GM18867 (cell line): Measurements from ENCODE around the gene SLC37A4.
A peak's percentile ranks its signal among the peaks of the same experiment; 100 is the strongest.
"Not testable (repeated sequence)": the region's sequence is repeated elsewhere in the genome, so short reads cannot be mapped to it uniquely, and the experiment has no call there.

Experiments
- ATAC-seq: cut with Tn5 transposase; IDR thresholded peaks from one replicate; pipeline ENCODE4 v1.9.1; 2021; ENCODE audit warnings: mild to moderate bottlenecking, moderate library complexity; ENCODE audit not compliant: unreplicated experiment

SLC37A4 gene

DNA sequence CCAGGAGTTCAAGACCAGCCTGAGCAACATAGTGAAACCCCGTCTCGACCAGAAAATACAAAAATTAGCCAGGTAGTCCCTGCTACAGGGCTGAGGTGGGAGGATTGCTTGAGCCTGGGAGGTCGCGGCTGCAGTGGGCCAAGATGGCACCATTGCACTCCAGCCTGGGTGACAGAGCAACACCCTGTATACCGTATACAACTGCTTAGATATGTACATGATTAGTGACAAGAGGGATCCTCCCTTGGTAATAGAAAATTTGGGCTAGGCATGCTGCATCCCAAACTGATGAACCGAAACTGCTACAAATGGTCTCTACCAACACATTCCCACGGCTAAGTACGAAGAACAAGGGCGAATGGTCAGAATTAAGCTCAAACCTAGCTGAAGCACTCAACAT lies 12.2 kb upstream of the SLC37A4 start:
- no peak for ATAC-seq

DNA sequence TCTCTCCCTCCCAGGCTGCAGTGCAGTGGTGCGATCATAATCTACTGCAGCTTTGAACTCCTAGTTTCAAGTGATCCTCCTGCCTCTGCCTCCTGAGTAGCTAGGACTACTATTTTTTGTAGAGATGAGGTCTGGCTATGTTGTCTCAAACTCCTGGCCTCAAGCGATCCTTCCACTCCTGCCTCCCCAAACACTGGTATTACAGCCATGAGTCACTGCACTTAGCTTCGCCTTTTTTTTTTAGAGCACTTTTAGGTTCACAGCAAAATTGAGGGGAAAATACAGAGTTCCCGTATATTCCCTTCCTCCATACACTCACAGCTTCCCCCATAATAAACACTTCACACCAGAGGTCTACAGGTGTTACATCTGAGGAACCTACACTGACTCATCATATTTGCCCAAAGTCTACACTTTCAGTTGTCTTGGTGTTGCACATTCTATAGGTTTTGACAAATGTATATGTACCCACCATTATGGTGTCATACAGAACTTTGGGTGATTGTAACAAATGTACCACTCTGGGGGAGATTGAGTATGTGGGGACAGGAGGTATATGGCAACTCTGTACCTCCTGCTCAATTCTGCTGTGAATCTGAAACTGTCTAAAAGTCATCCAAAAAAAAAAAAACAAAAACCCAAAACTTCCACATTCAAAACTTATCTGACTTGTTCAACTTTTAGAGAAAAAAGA lies 11.3 kb upstream of the SLC37A4 start:
- no peak for ATAC-seq

DNA sequence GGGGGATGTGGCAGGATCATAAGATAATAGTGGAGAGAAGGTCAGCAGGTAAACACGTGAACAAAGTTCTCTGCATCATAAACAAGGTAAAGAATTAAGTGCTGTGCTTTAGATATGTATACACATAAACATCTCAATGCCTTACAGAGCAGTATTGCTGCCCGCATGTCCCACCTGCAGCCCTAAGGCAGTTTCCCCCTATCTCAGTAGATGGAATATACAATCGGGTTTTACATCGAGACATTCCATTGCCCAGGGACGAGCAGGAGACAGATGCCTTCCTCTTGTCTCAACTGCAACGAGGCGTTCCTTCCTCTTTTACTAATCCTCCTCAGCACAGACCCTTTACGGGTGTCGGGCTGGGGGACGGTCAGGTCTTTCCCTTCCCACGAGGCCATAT lies 8.8 kb upstream of the SLC37A4 start:
- not testable (repeated sequence) for ATAC-seq

DNA sequence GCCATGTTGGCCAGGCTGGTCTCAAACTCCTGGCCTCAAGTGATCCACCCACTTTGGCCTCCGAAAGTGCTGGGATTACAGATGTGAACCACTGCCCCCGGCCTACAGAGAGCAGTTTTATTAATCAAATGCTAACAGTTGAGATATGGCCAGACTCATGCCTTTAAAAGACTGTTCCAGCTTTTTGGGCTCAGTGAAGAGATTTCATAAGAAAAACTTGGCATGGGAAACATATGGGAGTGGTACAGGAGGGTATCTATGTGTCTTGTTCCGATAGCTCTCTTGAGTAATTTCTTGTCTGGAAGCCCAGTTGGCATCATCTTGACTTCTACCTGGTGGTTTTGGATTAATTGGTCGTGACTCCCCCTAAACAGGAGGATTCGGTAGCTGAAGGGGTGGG lies 8.2 kb upstream of the SLC37A4 start:
- ATAC-seq: no peak

DNA sequence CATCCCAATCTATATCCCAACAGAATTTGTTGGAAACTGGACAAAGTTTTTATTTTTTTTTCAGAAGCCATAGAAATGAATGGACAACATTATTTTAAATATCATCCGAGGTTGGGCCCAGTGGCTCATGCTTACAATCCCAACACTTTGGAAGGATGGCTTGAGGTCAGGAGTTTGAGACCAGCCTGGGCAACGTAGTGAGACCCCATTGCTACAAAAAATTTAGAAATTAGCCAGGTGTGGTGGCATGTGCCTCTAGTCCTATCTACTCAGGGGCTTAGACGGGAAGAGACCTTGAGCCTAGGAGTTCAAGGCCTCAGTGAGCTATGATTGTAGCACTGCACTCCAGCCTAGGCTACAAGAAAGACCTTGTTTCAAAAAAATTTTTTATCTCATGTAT lies 4.1 kb upstream of the SLC37A4 start:
- no peak for ATAC-seq

DNA sequence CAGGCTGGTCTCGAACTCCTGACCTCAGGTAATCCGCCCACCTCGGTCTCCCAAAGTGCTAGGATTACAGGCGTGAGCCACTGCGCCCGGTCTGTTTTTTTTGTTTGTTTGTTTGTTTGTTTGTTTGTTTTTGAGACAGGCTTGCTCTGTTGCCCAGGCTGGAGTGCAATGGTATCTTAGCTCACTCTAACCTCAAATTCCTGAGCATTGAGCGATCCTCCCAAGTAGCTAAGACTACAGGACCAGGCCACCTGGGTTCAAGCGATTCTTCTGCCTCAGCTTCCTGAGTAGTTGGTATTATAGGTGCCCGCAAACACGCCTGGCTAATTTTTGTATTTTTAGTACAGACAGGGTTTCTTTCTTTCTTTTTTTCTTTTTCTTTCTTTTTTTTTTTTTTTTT lies 2.7 kb upstream of the SLC37A4 start:
- not testable (repeated sequence) for ATAC-seq

DNA sequence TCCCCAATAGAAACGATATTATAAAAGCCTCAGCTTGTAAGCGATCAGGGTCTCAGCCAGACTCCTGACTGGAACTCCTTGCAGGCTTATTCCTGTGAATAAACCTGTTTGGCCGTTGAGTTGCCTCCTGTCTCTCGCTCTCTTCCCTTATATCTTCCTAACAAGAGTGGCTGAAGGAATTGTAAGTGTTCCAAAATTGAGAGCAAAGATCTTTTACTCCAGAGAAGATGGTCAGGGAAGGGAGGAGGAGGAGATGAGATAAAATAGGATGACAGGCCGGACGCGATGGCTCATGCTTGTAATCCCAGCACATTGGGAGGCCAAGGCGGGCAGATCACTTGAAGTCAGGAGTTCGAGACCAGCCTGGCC lies 1.2 kb upstream of the SLC37A4 start:
- ATAC-seq: no peak

DNA sequence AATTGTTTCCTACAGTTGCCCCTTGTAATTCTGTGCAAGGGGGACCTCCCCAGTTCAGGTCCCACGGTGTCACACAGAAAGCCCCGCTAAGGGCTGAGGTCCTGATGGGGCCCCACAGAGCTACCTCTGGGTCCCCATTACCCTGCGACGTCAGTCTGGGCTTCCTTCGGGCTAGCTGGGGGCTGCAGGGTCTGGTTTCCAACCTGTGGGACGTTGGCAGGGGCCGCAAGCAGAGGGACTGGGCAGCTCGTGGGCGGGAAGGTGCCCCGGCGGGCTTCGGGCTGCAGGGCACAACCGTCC lies 698 bp downstream of the SLC37A4 start:
- peak; percentile 2 for ATAC-seq

DNA sequence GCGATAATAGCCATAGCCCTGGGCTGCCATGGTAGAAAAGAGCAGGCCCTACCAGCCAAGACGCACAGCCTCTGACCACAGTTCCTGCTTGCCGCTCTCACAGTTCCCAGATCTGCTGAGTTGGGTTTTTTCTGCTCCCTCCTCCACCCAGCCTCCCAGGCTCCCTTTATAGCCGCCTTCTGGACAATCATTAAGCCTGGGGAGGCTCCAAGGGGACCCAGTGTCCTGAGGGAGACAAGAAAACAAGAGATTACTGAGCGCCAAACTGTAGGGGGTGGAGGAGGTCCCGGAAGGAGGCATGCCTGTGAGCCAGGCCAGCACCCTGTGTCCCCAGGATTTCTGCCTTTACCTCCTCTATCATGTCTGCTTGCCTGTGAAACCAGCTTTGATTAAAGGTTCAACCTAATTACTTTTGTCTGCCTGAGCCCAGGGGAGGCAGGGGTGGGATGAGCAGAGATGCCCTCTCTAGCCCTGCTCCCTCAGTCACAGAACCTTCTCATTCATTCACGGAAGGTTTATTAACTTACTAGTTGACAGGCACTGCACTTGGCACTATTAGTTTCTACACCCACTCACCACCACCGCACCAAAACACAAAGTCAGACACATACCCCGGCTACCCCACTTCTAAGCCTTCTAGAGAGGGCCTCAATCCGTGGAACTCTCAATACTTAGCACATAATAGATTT lies 1.2 kb downstream of the SLC37A4 start:
- ATAC-seq: peak; percentile 24

DNA sequence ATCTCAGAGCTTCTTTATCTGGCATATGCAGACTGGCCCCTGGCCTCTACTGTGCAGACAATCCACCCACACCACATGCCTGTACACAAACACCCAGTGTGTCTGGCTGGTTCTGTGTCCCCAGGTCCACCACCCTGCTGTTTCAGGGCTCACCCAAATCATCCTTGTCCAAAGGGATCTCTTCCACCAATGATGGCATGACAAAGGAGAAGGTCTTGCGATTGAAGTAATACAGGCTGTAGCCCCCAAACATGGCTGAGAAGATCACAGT lies 1.7 kb downstream of the SLC37A4 start:
- ATAC-seq: no peak

DNA sequence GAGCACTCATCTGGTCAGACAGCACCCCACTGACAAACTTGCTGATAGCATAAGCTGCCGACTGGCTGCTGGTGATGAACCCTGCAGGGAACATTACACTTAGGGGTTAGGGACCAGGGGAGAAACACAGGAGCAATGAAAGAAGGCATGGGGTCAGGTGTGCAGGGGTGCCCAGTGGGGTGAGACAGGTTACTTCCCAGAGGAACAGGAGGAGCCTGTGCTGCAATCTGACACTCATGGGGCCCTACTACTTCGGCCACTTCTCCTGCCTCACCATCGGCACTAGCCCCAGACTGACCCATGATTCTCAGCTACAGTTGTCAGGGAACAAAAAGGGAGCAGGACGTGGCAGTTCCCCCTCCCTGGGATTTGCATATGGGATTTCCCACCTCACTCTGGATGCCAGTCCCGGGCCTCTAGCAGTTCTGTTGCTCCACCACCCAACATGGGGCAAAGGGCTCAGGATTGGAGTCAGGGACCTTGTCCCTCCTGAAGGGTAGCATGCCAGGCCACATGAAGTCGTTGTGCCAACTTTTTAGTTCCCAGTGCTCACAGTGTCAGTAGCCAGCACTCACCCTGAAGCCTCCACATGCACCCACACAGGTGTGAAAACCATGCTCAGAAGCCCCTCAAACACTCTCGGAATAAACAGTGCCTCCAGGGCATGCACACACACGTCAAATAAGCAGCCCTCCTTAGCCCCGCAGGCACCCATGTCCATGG lies 2.2 kb downstream of the SLC37A4 start:
- no peak for ATAC-seq

DNA sequence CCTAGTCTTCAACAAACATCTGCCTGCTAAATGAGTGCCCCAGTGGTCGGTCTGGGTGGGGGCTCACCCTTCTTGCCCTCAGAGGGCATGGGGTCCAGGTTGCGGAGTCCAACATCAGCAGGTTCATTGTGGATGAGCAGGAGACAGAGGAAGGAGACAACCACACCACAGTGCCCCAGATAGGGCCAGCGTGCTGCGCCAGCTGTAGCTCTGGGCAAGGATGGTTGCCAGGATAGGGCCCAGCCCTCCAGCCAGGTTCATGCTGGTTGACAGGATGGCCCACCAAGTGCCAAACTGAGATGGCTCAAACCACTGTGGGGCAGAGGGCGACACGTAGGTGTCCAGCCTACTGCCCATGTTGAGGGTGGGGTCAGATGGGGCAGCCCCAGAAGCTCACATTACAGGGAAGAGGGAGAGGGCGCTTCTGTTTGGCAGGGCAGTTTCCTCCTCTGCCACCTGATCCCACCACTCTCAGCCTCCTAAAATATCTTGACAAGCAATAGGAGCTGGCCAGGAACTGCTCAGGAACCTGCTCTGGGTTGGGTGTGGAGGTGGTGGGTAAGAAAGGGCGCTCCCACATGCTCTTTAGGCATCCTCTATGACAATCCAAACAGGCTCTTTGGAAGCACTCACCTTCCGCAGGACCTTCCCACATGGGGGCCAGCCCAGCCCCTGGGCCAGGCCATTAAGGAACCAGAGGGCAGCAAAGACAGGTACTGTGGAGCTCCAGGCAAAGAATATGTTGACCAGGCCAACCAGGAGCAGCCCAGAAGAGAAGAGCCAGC lies 2.9 kb downstream of the SLC37A4 start:
- ATAC-seq: no peak

DNA sequence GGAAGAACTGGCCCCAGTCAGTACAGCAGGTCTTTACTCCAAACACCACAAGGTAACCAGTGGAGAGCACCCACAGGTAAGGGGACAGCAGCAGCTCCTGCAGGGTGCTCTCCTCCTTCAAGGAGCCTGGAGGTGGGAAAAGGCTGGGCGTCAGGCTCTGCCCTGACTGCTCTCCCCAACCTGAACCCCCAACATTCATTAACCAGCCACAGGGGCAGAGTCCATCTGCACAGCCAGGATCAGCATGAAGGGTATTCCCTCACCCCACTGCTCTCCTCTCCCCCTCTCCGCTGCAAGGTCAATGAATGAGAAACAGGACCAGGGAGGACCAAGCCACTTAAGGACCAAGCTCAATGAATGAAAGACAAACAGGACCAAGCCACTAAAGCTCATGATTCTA lies 3.7 kb downstream of the SLC37A4 start:
- ATAC-seq: no peak

DNA sequence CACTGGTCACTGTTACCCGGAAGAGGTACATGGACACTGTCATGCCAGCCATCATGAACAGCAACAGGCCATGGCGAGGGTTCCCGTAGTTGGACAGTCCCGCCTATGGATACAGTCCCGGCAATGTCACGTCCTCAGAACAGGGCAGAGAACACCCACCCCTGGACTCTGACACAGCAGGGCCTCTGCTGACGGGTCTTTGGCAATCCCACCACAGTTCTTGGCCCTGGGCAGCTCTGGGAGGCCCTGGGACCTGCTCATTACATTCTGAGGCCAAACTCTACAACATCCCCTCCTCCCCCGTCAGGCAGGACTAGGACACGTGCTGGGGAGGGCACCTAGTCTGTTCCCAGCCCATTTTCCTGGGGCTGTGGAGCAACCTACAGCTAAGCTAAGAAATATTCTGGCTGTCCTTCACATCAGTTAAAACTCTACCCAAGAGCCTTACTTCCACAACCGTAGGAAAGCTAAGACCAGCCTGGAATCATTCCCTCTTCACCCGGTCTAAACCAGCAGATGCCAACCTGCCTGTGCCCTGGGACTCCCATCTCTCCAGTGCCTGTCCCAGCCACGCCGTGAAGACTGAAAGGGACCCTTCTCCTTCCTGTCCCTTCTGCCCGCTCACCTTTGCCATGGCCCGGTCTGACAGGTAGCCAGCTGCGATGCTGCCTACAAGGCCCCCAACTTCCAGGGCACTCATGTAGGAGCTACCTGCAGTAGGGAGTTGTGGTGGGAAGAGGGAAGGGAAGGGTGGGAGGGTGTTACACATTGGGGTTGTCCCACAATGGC lies 4.5 kb downstream of the SLC37A4 start:
- no peak for ATAC-seq

DNA sequence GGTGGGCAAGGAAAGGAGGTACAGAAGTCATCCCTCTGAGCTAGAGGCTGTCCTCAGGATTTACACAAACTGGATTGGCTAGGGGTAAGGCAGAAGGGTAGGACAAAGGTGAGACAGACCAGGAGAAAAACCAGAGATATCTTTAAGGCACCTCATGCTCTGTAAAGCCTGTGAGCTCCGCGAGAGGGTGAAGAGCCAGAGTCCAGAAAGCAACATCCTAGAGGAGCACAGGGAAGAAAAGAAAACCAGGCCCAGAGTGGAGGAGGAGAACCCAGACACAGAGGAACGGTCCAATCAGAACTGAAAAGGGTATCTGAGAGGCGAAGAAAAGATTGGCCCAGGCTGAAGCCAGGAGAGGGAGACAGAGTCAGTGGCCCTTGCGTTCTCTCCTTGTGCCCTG lies 5.1 kb downstream of the SLC37A4 start:
- no peak for ATAC-seq

DNA sequence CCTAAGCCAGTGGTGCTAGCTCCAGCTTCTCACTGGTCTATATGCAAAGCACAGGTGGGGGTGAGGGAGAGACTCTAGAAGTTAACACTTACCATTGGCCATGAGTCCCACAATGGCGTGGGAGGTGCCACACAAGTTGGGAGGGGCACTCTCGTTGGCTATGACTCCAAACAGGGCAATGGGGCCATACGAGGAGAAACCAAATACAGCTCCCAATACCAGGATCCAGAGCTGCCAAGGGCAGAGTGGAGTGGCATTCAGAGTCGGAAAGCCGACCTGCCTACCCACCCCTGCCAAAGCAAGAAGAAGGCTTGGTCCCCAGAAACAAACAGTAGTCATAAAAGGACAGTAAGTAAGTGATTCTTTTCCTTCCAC lies 5.6 kb downstream of the SLC37A4 start:
- no peak for ATAC-seq

DNA sequence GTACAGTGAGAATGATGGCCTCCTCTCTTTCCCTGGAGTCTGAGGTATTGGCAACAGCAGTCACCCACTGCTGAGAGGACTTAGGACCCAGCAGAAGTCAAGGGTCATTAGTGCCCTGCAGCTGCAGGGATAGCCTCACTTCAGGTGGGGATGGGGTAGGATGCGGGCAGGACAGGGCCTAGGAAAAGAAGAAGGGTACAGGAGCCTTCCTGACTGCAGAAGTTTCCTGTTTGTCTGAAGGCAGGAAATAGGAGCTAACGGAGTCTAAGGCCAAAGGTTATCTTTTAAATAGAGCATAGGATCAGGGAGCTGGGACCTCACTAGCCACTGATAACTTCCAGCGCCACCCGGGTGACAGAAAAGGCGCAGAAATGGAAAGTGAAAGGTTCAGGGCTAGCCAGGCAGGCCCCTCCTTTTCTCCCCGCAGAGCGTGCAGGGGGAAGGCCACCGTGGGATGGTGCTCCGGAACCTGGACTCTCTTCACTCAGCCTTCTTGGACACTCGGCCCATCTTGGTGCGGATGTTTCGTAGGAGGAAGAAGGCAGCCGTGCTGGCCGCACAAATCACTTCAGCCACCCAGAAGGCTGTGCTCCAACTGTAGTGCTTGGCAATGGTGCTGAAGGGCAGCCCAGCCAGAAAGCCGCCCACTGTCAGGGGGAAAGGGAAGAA lies 6.1 kb downstream of the SLC37A4 start:
- no peak for ATAC-seq

DNA sequence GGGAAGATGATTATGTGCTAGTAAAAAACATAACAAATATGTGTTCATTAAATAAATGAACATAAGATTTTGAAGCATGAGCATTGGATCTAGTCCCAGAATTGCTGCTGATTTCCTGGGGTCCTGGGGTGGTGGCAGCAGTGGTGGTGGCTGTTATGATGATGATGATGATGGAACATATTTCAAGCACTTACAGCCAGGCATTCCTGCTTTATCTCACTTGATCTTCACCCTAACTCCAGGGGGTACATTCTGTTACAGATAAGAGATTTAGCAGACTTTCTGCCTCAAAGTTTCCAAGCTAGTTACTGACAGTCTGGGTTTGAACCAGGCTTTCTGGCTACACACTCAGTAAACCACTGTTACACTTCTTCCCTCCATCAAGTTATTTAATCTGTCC lies 6.9 kb downstream of the SLC37A4 start:
- no peak for ATAC-seq

DNA sequence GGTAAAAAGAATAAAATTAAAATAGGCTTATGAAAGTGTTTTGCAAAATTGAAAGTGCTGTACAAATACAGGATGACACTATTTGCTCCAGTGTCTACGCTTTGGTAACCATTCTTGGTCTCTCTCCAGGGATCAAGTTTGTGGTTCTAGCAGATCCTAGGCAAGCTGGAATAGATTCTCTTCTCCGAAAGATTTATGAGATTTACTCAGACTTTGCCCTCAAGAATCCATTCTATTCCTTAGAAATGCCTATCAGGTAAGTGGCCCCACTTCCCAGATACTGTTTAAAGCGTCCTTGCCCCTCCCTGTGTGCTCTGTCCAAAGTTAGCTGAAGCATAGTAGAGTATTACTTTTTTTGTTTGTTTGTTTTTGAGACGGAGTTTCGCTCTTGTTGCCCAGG lies 9.0 kb downstream of the SLC37A4 start:
- no peak for ATAC-seq

DNA sequence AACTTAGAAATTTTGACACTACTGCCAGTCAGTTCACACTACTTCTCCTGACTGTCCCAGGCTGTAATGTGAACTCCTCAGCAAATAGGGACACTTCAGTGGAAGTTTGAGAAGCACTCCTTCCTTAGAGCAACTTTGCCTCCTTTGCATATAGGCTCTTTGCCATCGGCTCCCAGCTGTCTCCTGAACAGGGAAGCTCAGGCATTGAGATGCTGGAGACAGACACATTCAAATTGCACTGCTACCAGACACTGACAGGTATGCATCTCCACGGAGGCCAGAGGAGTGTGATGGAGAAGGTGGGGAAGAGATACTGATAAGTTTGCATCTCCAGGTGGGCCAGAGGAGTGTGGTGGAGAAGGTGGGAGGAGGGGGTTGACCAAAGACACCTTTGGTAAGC lies 10.7 kb downstream of the SLC37A4 start:
- ATAC-seq: no peak
